NCI-H345 treated with DMSO at 0.1 percent for 48 hours (cell line): ENCODE measurements around the gene ASPSCR1.
"Not testable (repeated sequence)": the region's sequence is repeated elsewhere in the genome, so short reads cannot be mapped to it uniquely, and the experiment has no call there.

Source experiments
- DNase-seq: peaks from one replicate; lab custom pipeline; 2025; ENCODE audit not compliant: unreplicated experiment; lab: John Stamatoyannopoulos, UW

Gene ASPSCR1

DNA sequence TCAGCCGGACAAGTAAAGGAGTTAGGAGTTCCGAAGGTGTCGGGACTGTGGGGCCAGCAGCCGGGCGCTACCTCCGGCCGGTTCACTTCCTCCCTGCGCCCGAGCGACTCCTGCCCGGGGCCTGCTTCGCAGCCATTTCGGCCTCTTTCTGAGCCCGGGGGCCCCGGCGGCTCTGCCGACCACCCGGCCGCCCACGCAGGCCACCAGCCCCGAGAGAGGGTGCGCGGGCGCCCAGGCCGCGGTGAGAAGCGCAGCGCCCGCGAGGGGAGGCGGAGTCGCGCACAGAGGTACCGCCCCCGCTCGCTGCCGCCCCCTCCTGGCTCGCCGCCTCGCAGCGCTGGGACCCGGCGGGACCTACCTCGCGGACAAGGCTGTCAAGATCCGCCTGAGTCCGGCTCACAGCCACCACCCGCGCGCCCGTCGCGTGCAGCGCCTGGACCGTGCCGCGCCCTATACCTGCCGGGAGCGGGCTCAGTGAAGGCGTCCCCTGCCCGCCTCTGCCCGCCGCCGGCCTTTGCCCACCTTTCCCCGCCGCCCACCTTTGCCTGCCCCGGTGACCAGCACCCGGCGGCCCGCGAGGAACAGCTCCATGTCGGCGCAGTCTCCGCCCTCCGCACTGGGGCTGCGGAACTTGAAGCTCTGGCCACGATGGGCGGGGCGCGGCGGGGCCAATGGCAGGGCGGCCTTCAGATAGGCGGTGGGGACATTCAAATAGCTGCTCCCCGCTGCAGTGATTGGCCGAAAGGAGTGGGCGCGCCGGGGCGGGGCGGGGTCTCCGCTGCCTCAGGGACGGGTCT, 59.9 kb downstream of the ASPSCR1 start, which contains the start of gene DCXR:
DCXR (minus strand) TSS at position 606 of the 797 bp plus-strand sequence; CDS start at position 591, 15 bp downstream.
- peak; percentile 99 for DNase-seq

DNA sequence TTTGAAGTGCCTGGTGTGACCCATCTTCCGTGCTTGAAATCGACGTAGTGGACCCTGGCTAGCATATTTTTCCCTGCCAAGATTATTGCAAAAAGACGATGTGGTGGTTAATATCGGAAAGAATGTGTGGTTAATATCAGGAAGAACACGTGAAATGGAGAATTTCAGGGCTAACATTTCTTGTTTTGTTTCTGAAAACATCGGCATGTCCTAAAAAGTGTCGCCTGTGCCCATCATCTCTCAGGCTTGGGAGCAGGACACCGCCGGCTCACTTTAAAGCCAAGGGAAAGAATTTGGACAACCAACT, 60.4 kb downstream of the ASPSCR1 start:
- no peak for DNase-seq

DNA sequence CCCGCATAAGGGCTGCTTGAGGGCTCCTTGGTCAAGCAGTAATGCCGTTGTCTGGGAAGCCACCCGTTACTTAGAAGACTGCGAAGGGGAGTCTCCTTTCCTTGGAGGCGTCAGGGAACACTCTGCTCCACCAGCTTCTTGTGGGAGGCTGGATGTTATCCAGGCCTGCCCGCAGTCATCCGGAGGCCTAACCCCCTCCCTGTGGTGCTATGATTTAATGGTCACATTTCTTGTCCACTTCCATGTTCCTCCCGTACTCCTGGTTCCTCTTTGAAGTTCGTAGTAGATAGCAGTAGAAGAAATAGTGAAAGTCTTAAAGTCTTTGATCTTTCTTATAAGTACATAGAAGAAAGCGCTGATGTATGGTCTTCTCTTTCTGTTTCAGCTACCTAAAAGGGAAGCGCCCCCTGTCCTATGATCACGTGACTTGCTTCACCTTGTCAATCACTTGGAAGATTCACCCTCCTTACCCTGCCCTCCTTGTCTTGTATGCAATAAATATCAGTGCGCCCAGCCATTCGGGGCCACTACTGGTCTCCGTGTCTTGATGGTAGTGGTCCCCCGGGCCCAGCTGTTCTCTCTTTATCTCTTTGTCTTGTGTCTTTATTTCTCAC, 61.5 kb downstream of the ASPSCR1 start:
- not testable (repeated sequence) for DNase-seq

DNA sequence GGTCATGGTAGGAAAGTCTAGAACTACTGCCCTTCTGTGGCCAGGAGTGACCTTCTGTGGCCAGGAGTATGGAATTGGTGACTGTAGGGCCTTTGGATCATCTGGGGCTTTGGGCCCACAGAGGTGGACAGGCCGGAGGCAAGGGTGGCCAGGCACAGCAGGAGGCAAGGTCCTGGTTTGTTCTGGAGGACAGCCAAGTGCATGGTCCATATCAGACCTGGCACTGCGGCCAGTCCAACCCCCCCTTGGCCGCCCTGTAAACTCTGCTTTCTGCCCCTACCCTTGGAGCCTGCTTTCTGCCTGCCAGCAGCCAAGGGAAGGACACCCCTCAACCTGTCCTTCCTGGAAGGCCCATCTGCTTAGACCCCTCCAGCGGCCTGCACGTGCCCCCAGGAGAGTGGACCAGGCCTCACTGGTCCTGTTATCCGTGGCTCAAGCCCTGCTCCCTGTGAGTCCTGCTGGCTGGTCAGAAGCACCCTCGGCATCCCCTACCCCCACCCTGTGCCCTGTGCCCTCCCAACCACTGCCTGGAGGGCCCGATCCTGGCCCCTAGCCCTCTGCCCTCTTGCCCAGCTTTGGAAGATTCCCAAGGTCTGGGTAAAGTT, 62.4 kb downstream of the ASPSCR1 start:
- DNase-seq, result no peak

DNA sequence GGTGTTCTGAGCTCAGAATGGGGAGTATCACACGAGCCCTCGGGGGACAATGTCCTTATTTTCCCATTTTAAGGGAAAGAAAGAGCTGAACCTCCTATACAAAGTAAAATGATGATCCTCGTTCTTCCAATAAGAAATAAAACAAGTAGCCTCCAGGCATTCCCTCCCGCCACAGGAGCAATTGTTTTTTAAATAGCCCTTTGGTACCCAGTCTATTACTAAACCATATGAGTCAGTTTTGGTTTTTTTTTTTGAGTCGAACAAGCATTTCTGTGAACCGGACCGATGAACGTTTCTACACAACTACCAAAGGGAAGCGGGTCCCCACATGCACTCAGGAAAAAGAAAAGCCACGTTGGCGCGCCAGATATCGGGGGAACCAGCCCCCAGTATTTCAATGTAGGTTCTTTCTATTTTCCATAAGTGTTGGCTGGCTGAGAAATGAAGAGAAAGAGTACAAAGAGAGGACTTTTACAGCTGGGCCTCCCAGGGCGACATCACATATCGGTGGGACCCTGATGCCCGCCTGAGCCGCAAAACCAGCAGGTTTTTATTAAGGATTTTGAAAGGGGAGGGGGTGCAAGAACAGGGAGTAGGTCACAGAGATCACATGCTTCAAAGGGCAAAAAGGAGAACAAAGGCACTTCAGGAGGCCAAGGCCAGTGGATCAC, 63.9 kb downstream of the ASPSCR1 start:
- DNase-seq, result no peak

DNA sequence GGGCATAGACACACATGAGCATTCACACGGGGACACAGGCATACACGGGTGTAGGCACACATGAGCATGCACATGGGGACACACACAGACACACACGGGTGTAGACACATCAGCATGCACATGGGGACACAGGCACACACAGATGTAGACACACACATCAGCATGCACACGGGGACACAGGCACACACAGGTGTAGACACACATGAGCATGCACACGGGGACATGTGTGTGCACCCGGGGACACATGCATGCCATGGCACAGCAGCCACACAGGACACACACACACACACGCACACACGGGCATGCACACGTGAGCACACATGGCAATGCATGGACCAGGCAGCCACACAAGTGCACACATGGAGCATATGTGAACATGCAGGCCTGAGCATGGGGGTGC, 65.2 kb downstream of the ASPSCR1 start:
- DNase-seq, result no peak

DNA sequence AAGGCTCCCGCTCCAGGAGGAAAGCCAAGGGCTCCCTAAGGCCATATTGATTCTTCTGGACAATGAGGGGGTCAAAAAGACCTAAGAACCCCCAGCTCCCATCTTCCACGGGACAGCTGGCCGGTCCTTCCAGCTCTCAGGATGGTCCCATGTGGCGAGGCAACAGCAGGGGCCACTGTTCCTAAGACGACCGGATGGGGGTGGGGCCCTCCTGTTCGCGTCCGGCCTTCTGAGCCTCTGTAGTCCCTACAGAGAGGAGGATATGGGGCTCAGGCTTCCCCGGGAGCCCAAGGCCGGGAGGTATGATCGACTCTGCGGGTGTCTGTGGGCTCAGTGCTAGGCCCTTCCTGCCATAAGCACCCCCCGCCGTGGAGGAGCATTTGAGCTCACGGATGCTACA, 66.1 kb downstream of the ASPSCR1 start:
- DNase-seq, result no peak

DNA sequence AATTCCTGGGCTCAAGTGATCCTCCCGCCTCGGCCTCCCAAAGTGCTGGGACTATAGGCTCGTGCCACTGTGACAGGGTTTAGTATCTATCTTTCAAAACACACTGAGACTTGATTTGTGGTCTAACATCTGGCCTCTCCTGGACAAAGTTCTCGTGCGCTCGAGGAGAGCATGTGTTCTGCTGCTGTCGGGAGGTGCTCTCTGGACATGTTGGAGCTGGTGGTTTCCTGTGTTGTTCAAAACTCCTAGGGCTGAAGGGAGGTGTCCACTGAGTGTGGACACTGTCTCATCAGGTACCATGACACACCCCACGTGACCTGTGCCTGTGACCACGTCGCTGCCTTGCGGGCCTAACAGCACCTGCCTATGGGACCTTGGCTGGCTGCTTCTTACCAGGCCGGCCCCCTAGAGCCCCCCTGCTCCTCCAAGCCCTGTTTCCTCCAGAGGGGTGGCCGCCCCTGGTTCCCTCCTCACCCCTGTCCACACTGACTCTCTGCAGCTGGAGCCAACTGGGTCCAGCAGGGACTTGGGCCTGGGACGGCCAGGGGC, 68.6 kb downstream of the ASPSCR1 start:
- no peak for DNase-seq

DNA sequence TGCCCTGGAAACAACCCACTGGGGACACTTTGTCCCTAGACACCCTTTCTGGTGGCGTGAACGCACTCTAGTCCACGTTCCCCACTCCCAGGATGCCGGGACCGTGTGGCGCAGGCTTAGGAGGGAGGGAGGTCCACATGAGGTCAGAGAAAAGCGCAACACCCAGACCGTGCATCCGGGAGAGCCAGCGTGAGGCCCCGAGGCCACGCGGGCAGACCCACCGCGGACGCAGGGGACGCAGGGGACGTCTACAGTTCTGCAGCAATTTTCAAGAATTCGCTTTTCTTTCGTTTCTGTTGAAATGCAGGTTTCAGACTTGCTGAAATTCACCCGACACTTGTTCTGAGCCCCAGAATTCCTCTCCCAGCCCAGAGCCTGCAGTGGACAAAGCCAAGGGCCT, 69.5 kb downstream of the ASPSCR1 start:
- no peak for DNase-seq

DNA sequence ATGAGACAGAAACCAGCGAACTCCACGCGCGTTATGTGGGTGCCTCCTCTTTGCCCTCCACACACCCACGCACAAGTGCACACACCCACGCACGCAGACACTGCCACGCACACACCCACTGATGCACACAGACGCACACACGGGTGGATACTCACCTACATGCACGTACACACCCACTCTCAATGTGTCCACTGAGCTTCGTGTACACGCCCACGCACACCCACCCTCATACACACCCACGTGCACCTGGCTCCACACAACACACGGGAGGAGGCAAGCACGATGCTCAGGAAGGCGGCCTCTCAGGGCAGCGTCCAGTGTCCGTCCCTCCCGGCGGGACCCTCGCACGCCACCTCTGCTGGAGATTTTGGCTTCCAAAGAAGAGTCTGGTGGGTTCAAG, 70.0 kb downstream of the ASPSCR1 start:
- DNase-seq, result no peak

DNA sequence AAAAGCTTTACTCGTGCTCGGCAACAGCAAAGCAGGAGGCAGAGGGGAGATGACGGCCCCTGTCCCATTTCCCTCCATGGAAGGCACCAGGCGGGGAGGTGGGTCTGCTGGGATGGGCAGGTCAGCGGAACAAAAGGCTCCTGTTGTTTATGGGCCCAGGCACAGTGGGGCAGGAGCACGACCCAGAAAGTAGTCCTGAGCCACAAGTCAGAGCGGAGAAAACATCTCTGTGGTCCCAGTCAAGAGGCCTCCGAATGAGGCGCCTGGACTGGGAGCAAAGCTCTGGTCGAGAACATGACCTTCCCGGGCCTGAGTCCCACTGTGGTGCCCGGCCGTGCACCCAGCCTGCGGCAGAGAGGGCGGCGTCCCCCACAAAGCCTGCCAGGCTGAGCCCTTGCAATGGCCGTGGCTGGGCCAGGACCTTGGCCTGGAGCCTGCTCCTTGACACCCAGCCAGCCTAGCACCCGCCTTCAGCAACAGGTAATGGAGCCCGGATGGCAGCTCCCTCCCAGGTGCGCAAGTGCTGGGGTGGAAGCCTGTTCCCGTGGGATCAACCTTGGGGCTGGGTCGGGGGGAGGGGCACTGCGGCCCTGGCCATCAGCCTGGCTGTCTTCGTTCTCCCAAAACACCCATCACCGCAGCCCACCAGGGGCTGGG, 70.6 kb downstream of the ASPSCR1 start:
- no peak for DNase-seq

DNA sequence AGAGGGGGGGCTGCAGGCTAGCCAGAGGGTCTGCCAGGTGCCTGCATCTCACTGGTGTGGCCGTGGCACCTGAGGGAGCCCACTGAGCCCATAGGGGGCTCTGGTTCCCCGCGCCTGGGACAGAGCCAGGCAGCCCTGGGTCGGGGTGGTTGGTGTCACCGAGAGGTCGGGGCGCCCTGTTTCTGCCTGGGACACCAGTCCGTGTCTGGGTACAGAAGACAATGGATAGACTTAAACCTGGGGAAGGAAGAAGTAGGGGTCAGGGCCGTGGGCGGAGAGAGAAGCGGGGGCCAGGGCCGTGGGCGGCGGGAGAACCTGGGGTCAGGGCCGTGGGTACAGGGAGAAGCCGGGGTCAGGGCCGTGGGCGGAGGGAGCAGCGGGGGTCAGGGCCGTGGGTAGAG, 71.1 kb downstream of the ASPSCR1 start:
- no peak for DNase-seq

DNA sequence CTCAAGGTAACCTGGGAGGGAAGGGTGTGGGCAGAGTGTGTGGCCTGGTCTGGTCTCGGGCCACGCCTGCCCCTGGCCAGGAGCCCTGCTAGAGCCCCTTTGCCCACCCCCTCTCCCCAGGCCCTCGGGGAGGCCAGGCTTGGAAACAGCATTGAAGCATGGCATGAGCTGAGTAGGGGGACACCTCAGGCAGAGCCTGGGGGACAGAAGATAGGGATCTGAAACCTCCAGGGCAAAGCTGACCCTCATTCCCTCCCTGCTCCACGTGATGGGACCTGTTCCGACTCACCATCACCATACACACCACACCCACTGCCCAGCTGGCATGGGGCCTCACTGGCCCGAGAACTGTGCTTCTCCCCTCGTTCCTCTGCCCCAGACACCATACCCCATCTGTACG, 71.7 kb downstream of the ASPSCR1 start:
- no peak for DNase-seq

DNA sequence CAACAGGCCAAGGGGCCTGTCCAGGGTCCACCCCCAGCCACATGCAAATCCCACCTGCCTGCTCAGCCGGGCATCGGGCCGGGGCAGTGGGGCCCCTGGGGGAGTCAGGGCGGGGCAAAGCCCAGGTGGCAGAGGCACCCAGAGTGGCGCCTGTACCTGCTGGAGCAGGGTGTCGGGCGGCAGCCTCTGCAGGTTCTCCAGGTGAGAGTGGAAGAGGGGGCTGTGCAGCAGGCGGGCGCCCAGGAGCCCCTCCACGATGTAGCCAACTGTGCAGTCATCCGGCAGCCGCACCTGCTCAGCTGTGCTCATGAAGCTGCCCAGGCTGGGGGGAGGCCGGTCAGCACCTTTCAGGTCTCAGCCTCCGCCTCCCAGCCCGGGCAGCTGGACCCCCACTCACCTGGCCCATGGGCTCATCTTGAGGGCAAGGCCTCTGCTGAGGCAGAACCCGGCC, 72.1 kb downstream of the ASPSCR1 start:
- no peak for DNase-seq

DNA sequence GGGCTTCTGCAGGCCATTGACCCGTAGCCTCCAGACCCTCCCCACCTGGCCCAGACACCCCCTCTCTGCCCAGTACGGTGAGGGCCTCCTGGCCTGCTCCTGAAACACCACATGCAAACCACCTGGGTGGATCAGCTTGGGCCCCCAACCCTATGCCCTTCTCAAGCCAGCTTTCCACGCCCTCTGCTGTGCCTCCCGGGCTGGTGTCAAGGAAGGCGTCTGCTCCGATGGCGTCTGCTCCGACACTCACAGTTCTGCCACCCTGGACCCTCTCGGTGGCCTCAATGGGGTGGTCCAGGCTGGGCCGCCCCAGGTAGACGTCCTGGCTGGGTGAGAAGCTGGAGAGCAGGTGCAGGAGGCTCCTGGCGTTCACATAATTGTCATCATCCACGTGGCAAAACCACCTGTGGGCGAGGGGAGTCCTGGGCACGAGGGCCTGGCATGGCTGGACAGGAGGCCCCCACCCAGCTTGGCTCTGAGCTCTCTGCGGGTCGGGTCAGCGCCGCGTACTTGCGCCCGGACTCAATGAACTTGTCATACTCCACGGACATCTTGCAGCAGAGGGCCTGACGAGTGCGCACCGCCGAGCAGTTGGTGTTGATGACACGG, 72.8 kb downstream of the ASPSCR1 start:
- no peak for DNase-seq

DNA sequence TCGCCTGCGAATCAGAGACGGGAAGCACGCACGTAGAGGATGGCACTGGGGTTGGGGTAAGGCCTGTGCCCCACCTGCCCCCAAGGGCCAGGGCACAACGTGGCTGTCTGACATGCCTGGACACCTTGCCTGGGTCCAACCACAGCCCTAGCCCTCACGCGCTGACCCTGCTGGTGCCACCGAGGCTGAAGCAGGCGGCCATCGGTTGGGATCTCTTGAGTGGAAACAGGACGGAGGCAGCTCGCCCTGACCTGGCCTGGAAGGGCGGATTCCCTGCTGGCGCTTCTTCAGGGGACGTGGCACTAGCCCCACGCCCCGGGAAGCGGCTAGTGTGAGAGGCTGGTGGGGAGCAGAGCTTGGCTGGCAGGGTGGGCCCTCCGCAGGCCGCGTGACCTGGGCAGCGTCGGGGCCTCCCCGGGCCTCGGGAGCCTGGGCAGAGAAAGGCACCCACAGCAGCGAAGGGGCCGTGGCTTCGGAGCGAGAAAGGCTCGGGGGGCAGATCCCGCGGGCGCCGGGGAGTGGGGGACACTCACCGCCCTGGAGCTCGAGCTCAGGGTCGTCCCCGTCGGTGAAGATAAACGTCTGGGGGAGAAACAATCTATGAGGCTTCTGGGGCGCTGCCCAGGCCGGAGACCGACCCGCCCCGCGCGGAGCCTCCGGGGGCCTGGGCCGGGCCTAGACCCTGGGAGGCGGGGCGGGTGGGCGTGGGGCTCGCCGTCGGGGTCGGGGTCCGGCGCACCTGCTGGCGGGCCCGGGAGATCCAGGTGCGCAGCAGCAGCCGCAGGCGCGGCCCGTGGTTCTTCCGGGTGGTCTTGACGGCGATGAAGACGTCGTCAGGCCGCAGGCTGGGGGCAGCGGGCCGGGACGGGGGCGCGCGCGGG, 73.6 kb downstream of the ASPSCR1 start:
- no peak for DNase-seq

DNA sequence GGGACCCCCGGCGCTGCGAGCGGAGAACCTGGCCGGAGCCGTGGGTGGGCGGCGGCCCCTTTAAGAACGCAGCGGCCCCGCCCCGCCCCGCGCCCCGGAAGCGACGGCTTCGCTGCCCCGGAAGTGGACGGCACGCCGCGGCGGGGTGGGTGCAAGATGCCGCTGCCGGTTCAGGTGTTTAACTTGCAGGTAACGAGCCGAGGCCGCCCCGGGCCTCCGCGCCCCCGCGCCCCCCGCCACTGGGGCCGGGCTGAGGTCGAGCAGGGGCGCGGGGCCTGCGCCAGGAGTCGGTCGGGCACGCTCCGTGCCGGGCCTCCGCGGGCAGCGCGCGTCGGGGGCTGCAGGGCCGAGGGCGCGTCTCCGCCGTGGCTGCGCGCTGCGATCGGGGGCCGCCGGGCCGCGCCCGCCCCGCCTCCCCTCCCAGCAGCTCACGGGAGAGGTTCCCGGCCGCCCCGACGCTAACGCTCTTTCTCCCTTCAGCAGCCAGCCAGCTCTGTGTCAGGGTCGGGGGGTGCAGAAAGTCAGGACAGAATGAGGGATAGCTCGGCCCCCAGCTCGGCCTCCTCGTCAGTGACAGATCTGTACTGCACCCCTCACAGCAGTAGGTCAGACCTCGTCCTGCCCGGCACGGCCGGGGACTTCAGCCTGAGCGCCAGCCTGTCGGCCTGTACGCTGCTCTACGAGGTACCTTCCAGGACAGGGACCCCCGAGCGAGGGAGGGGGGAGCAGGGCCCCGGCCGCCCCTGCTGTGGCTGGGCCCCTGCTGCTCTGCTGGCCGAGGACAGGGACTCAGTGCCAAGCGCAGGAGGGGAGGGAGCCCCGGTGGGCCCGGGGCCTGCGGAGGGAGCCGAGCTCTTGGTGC, 74.6 kb downstream of the ASPSCR1 start, which contains the start of the genes GPS1 and RFNG:
GPS1 (plus strand) TSS at position 123 of the 862 bp plus-strand sequence; CDS start at position 157, 34 bp downstream.
RFNG (minus strand) TSS at position 36 of the 862 bp plus-strand sequence. CDS start 45 bp downstream, outside the sequence.
- peak; percentile 74 for DNase-seq

DNA sequence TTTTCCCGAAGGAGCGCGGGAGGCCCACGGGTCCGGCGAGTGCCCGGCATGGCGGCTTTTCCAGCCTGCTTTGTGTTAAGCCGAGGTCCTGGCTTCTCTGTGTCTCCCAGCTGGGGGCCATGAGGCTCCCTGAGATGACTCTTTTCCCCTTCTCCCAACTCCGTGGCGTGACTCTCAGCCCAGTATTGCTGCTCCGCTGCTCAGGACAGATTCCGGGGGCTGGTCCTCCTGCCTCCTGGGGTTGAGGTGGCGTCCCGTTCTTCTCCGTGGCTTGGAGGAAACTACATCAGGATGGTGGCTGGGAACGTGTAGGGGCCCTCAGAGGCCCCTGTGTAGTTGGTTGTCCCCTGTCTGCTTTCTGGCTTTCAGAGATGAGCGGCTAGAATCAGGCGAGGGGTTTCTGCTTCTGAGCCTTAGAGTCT, 75.2 kb downstream of the ASPSCR1 start:
- no peak for DNase-seq
